ENCODE results near the gene ARMH4.

DNA sequence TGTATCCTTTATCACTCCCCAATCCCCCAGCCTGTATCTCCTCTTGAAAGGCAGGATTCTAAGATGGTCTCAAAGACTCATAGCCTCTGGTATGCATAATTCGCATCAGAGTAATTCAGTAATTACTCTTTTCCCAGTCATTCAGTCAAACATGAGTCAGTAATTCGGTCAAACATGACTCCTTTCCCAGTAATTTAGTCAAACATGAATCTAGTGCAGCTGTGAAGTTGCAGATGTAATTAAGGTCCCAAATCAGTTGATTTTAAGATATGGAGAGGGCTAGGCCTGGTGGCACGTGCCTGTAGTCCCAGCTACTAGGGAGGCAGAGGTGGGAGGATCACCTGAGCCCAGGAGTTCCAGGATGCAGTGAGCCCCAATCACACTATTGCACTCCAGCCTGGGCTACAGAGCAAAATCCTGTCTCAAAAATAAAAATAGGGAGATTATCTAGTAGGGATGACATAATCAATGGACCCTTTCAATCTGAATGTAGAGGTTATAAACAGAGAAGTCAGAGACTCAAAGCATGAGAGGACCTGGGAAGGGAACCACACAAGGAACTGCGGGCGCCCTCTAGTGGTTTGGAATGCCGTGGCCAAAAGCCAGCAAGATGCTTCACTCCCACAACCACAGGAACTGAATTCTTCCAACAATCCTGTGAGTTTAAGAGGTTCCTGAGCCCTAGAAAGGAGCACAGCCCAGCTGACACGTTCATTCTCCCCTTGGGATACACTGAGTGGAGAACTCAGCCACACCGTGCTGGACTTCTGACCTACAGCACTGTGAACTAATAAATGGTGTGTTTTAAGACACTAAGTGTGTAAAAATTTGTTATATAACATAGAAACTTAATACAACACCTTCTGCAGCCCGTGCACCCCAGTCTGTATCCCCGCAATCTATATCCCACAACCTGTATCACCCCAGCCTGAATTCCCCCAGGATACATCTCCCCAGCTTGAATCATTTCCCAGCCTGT, 14.3 kb upstream of the ARMH4 start:
- TF ChIP-seq GATA2 (IDR thresholded peaks at IDR 0.05; ENCODE audit: low read depth, low read length) (no peak), GATA3 (IDR thresholded peaks at IDR 0.05; ENCODE audit: low read depth, low read length) (no peak)

All from SH-SY5Y (cell line).